SK-N-SH (cell line): ENCODE measurements around the gene C1RL. TPM values are rescaled to one million over a fixed set of nuclear protein-coding genes. Genes with fewer than 3 reads are reported as not detected.

Experiments
- CTCF ChIA-PET: fragments of 300-600, 350-600 bp; formaldehyde crosslinking; extraction: SDS; loops from one replicate; lab custom pipeline; 2021; lab: Yijun Ruan, JAX
- POLR2A ChIA-PET: fragments of 350-600 bp; sonication (Branson Sonifier 250); formaldehyde crosslinking; extraction: SDS; loops from one replicate; lab custom pipeline; 2020; ENCODE audit warnings: antibody characterized with exemption, inconsistent platforms; lab: Yijun Ruan, JAX
- DNase-seq: peaks from one replicate; pipeline ENCODE4 v3.0.0; 2012
- H2AFZ ChIP-seq: fragments of 200-600 bp; sonication (generic); 2 replicates; pipeline ENCODE4 v1.8.1; 2016; ENCODE audit warnings: antibody characterized with exemption, mild to moderate bottlenecking, low read depth
- H3F3A ChIP-seq: fragments of 200-600 bp; sonication (generic); replicated peaks from 2 replicates; pipeline ENCODE3; 2016; ENCODE audit warnings: antibody characterized with exemption, mild to moderate bottlenecking; ENCODE audit not compliant: insufficient read depth
- H3K27ac ChIP-seq, 2 experiments: fragments of 200-500 bp in 1 of 2; fragments of 200-600 bp in 1 of 2; sonication (Bioruptor generic) in 1 of 2; sonication (generic), shearing (Covaris generic) in 1 of 2; 2 replicates each; pipeline versions ENCODE4 v1.5.1 to v1.6.1; 2014 to 2016; ENCODE audit warnings: low read depth in 2 of 2, inconsistent platforms in 1 of 2, low read length in 1 of 2, mild to moderate bottlenecking in 1 of 2, mixed read lengths in 1 of 2
- H3K27me3 ChIP-seq: fragments of 200-600 bp; sonication (generic), shearing (Covaris generic); 2 replicates; pipeline ENCODE4 v1.6.1; 2016; ENCODE audit warnings: mixed run types; ENCODE audit not compliant: insufficient read depth
- H3K36me3 ChIP-seq, 2 experiments: fragments of 200-500 bp in 1 of 2; fragments of 200-600 bp in 1 of 2; sonication (Bioruptor generic) in 1 of 2; sonication (generic) in 1 of 2; replicated peaks in 1 of 2; 2 replicates each; pipeline versions ENCODE3 to v1.5.1; 2014 to 2016; ENCODE audit warnings: low read length in 1 of 2, mild to moderate bottlenecking in 1 of 2; ENCODE audit not compliant: insufficient read depth in 2 of 2, control insufficient read depth in 1 of 2
- H3K4me1 ChIP-seq, 2 experiments: fragments of 200-500 bp in 1 of 2; fragments of 200-600 bp in 1 of 2; sonication (Bioruptor generic) in 1 of 2; sonication (generic), shearing (Covaris generic) in 1 of 2; 2 replicates each; pipeline versions ENCODE4 v1.5.1 to v1.6.1; 2014 to 2016; ENCODE audit warnings: low read depth in 1 of 2, low read length in 1 of 2, mixed run types in 1 of 2; ENCODE audit not compliant: insufficient read depth in 2 of 2, control insufficient read depth in 1 of 2
- H3K4me2 ChIP-seq: fragments of 200-600 bp; sonication (generic), shearing (Covaris generic); 2 replicates; pipeline ENCODE4 v1.6.1; 2017; ENCODE audit warnings: mixed run types
- H3K4me3 ChIP-seq, 2 experiments: fragments of 200-500 bp in 1 of 2; fragments of 200-600 bp in 1 of 2; sonication (Bioruptor generic) in 1 of 2; sonication (generic), shearing (Covaris generic) in 1 of 2; 2 replicates each; pipeline versions ENCODE4 v1.5.1 to v1.8.1; 2014 to 2016; ENCODE audit warnings: low read depth in 2 of 2, inconsistent platforms in 1 of 2, low read length in 1 of 2, mild to moderate bottlenecking in 1 of 2, mixed read lengths in 1 of 2, moderate library complexity in 1 of 2
- H3K79me2 ChIP-seq: fragments of 200-600 bp; sonication (generic); 2 replicates; pipeline ENCODE4 v1.8.1; 2017; ENCODE audit warnings: mild to moderate bottlenecking; ENCODE audit not compliant: insufficient read depth
- H3K9ac ChIP-seq: fragments of 200-600 bp; sonication (generic); 2 replicates; pipeline ENCODE4 v1.6.1; 2017; ENCODE audit warnings: mixed run types
- H3K9me2 ChIP-seq: fragments of 200-600 bp; sonication (generic); 2 replicates; pipeline ENCODE4 v1.6.1; 2017; ENCODE audit warnings: mixed run types
- H3K9me3 ChIP-seq: fragments of 200-600 bp; sonication (generic); 2 replicates; pipeline ENCODE4 v1.6.1; 2017; ENCODE audit warnings: mixed run types, mild to moderate bottlenecking, moderate library complexity
- H4K20me1 ChIP-seq: fragments of 200-600 bp; sonication (generic); 2 replicates; pipeline ENCODE4 v1.6.1; 2017; ENCODE audit warnings: mild to moderate bottlenecking, mixed run types; ENCODE audit not compliant: insufficient read depth
- CTCF ChIP-seq: fragments of 200-600 bp; sonication (generic); IDR thresholded peaks from 2 replicates; pipeline ENCODE4 v1.6.1; 2017; ENCODE audit warnings: antibody characterized with exemption, mild to moderate bottlenecking, moderate library complexity
- ELF1 ChIP-seq: IDR thresholded peaks from 2 replicates; pipeline ENCODE4 v1.4.0; 2012
- EZH2phosphoT487 ChIP-seq: fragments of 200-600 bp; sonication (generic); IDR thresholded peaks from 2 replicates; pipeline ENCODE4 v1.6.1; 2017; ENCODE audit warnings: low read depth, mixed run types, mild to moderate bottlenecking, antibody characterized with exemption, moderate library complexity, borderline replicate concordance
- FOSL2 ChIP-seq: IDR thresholded peaks from 2 replicates; pipeline ENCODE4 v1.4.0; 2012; ENCODE audit warnings: low read depth, mild to moderate bottlenecking, moderate library complexity, borderline replicate concordance
- FOXJ3 ChIP-seq: sonication (generic); formaldehyde crosslinking; IDR thresholded peaks from 2 replicates; pipeline ENCODE4 v1.5.1; 2020; ENCODE audit warnings: mild to moderate bottlenecking, missing genetic modification reagents
- GABPA ChIP-seq: IDR thresholded peaks from 2 replicates; pipeline ENCODE4 v1.4.0; 2012; ENCODE audit warnings: low read depth, mild to moderate bottlenecking
- NRF1 ChIP-seq: IDR thresholded peaks from 2 replicates; pipeline ENCODE4 v1.6.1; 2012; ENCODE audit warnings: low read depth, mild to moderate bottlenecking, low read length
- POLR2AphosphoS5 ChIP-seq: IDR thresholded peaks from 2 replicates; pipeline ENCODE4 v1.6.1; 2012; ENCODE audit warnings: low read depth, low read length
- RAD21 ChIP-seq: IDR thresholded peaks from 2 replicates; pipeline ENCODE4 v1.6.1; 2012; ENCODE audit warnings: mild to moderate bottlenecking, low read length
- SIN3A ChIP-seq: IDR thresholded peaks from 2 replicates; pipeline ENCODE4 v1.6.1; 2012; ENCODE audit warnings: low read depth, mild to moderate bottlenecking, low read length, moderate library complexity, borderline replicate concordance
- SMC3 ChIP-seq: IDR thresholded peaks from 2 replicates; pipeline ENCODE4 v1.6.1; 2012; ENCODE audit warnings: low read depth, low read length, improper control_type of control experiment
- TAF1 ChIP-seq: IDR thresholded peaks from 2 replicates; pipeline ENCODE4 v1.6.1; 2012; ENCODE audit warnings: low read depth, mild to moderate bottlenecking, low read length, moderate library complexity, borderline replicate concordance
- TCF12 ChIP-seq: IDR thresholded peaks from 2 replicates; pipeline ENCODE4 v1.4.0; 2012
- TEAD4 ChIP-seq: IDR thresholded peaks from 2 replicates; pipeline ENCODE4 v1.4.0; 2012; ENCODE audit warnings: mild to moderate bottlenecking, borderline replicate concordance; ENCODE audit not compliant: insufficient read depth
- WGBS: methylation state at CpG from one replicate; pipeline ENCODE4 v1.1.6; 2017; ENCODE audit warnings: low lambda C conversion rate; 5-methylcytosine and 5-hydroxymethylcytosine counted together
- polyA plus RNA-seq, 3 experiments: library from polyadenylated mRNA; depleted of rRNA; stranded (reverse); fragments of >200 nt; gene quantifications; 2 replicates each; pipeline ENCODE4 v1.2.3, GENCODE V29; 2012
- TF ChIP-seq, protein P1 (sequence below): fragments of 150-350 bp; IDR thresholded peaks from 2 replicates; pipeline ENCODE4 v1.6.1; 2016; ENCODE audit warnings: mild to moderate bottlenecking, low read depth, low read length
- TF ChIP-seq, protein P2 (sequence below): IDR thresholded peaks from 2 replicates; pipeline ENCODE4 v1.4.0; 2012; ENCODE audit warnings: low read depth

The C1RL gene
- polyA plus RNA-seq, 1 of the 3 experiments (the other 2 are of a cell fraction): 8.3 TPM

GRCh38 chr12:7091171-7091570, 17.8 kb downstream of the C1RL start:
- H3K27ac ChIP-seq: no peak overlapping the region
- no peaks in the 10 kb centered on the region for H3K36me3 ChIP-seq
- POLR2A ChIA-PET: no interaction called here
- H3K9me2 ChIP-seq: no peaks in the 10 kb centered on the region
- H3K4me1 ChIP-seq: peaks cover 0 to 8% of the 10 kb centered on the region in 2 experiments; a peak in 1 of 4 replicates
- H3K9ac ChIP-seq: no peak overlapping the region
- H4K20me1 ChIP-seq: no peaks in the 10 kb centered on the region
- WGBS: 89% methylated on average over 7 of the region's 7 CpGs
- peaks cover 6% of the 10 kb centered on the region for H3F3A ChIP-seq
- no peaks in the 10 kb centered on the region for H3K79me2 ChIP-seq
- H3K9me3 ChIP-seq: no peaks in the 10 kb centered on the region
- no peak overlapping the region for H3K4me2 ChIP-seq
- no peak for DNase-seq
- CTCF ChIA-PET: interaction anchor here (0.6 to 2.2 kb wide), 9 partner anchors 13 to 147 kb away, joined by 3 to 11 read pairs (median 4); partner anchors contain the start of genes C12orf57, C1S and RNU7-1
- H3K4me3 ChIP-seq: no peak overlapping the region
- no peaks in the 10 kb centered on the region for H3K27me3 ChIP-seq
- H2AFZ ChIP-seq: no peak overlapping the region
- no peak for TF ChIP-seq CTCF
- TF ChIP-seq NRF1: no peak
- no peak for TF ChIP-seq RAD21

DNA sequence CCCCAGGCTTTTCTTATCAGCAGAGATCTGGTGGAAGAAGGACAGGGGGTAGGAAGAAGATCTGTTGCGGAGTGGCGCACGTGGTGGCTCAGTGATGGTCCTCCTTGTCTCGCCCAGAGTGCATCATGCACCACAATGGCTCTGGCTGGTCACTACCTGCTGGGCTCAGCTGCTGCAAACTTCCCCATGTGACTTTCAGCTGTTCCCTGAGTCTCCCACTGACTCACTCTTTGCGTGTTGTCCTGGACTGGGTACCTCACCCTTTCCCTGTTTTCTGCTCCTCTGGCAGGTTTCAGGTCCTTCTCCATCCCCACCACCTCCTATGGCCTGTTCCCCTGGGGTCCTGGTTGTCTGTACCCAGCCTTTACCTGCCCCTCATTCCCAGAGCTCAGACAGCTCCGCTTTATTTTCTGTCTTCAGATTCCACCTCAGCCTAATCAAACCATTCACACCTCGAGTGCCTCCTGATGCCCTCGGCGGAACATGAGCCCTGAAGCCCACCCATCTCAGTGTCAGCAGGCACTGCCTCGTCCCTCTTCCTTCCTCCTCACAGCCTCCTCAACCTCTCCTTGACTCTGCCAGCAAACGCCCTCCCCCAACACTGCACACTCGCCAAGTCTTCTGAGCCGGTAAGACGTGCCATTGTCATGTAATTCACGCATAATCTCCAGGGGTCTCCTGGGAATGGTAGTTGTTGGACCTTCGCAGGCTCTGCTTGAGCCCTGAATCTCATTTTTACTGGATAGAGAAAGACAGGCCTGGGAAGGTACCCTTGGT, 18.6 kb downstream of the C1RL start:
- Histone ChIP-seq H3K9me2 (no peaks in the 10 kb centered on the region), H3K4me3 (no peak overlapping the region), H3F3A (peaks cover 6% of the 10 kb centered on the region), H2AFZ (no peak overlapping the region), H3K4me1 (peaks cover 0 to 8% of the 10 kb centered on the region in 2 experiments; a peak in 1 of 4 replicates), H4K20me1 (no peaks in the 10 kb centered on the region), H3K27ac (no peak overlapping the region), H3K4me2 (no peak overlapping the region), H3K9ac (no peak overlapping the region), H3K79me2 (no peaks in the 10 kb centered on the region), H3K36me3 (no peaks in the 10 kb centered on the region), H3K27me3 (no peaks in the 10 kb centered on the region), H3K9me3 (no peaks in the 10 kb centered on the region)
- TF ChIP-seq FOXJ3 (CRISPR knock-in tag) (no peak), CTCF (no peak), FOSL2 (no peak), EZH2phosphoT487 (no peak), ELF1 (no peak), TCF12 (no peak), POLR2AphosphoS5 (no peak), SMC3 (no peak), SIN3A (no peak), TAF1 (no peak), TEAD4 (no peak), GABPA (no peak)
- TF ChIP-seq, protein P1, sequence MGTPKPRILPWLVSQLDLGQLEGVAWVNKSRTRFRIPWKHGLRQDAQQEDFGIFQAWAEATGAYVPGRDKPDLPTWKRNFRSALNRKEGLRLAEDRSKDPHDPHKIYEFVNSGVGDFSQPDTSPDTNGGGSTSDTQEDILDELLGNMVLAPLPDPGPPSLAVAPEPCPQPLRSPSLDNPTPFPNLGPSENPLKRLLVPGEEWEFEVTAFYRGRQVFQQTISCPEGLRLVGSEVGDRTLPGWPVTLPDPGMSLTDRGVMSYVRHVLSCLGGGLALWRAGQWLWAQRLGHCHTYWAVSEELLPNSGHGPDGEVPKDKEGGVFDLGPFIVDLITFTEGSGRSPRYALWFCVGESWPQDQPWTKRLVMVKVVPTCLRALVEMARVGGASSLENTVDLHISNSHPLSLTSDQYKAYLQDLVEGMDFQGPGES: no peak
- TF ChIP-seq, protein P2, sequence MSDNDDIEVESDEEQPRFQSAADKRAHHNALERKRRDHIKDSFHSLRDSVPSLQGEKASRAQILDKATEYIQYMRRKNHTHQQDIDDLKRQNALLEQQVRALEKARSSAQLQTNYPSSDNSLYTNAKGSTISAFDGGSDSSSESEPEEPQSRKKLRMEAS: no peak
- ChIA-PET POLR2A (no interaction called here), CTCF (interaction anchor here (0.5 to 3.9 kb wide), 8 partner anchors 14 to 146 kb away, joined by 3 to 12 read pairs (median 6); partner anchors contain the start of genes C12orf57, C1RL, C1S and RNU7-1)
- WGBS: 87% methylated on average over 12 of the region's 16 CpGs
- DNase-seq: no peak
